B cell (primary cell): ENCODE measurements around the gene RBBP9. TPM values are rescaled to one million over a fixed set of nuclear protein-coding genes. Genes with fewer than 3 reads are reported as not detected.

Experiments used
- ATAC-seq: fragments of 200-7000 bp; cut with Tn5 transposase; one replicate; pipeline ENCODE4 v1.10.0; 2021; ENCODE audit warnings: low read depth, mild to moderate bottlenecking, moderate number of reproducible peaks, moderate library complexity
- CTCF ChIA-PET: fragments of 350-600 bp; sonication (Branson Sonifier 250); formaldehyde crosslinking; loops from one replicate; lab custom pipeline; 2021; ENCODE audit warnings: antibody characterized with exemption, inconsistent platforms; lab: Charles Lee
- POLR2A ChIA-PET: fragments of 350-600 bp; sonication (Branson Sonifier 250); formaldehyde crosslinking; loops from one replicate; lab custom pipeline; 2021; ENCODE audit warnings: antibody characterized with exemption; lab: Charles Lee
- DNase-seq: peaks from one replicate; pipeline ENCODE4 v3.0.0; 2013
- H2AFZ ChIP-seq: 2 replicates; pipeline ENCODE4 v1.6.1; 2012; ENCODE audit warnings: mild to moderate bottlenecking, low read depth, low read length; ENCODE audit not compliant: insufficient read depth, poor library complexity, severe bottlenecking
- H3K27ac ChIP-seq, 2 donors: 1 replicate in 1 of 2; 2 replicates in 1 of 2; pipeline ENCODE4 v1.5.1; 2012 to 2013; ENCODE audit warnings: low read length in 2 of 2, mild to moderate bottlenecking in 2 of 2, moderate library complexity in 1 of 2
- H3K27me3 ChIP-seq, 4 experiments: fragments of 200-600 bp in 1 of 4; sonication (generic) in 1 of 4; replicated peaks in 1 of 4; 1 replicate in 2 of 4; 2 replicates in 2 of 4; pipeline versions ENCODE4 v1.6.1 to v1.7.0; 2013 to 2016; ENCODE audit warnings: low read length in 3 of 4, mild to moderate bottlenecking in 2 of 4, mixed read lengths in 1 of 4, moderate library complexity in 1 of 4; ENCODE audit not compliant: insufficient read depth in 4 of 4, control insufficient read depth in 3 of 4; ENCODE audit errors: control extremely low read depth in 1 of 4
- H3K36me3 ChIP-seq, 2 experiments: replicated peaks in 1 of 2; 1 replicate in 1 of 2; 2 replicates in 1 of 2; pipeline versions ENCODE4 v1.6.1 to v1.7.1; 2013; ENCODE audit warnings: low read length in 1 of 2; ENCODE audit not compliant: insufficient read depth in 2 of 2, control insufficient read depth in 1 of 2; ENCODE audit errors: control extremely low read depth in 1 of 2, extremely low read depth in 1 of 2
- H3K4me1 ChIP-seq, 2 donors: fragments of 200-600 bp in 1 of 2; sonication (generic) in 1 of 2; 1 replicate in 1 of 2; 2 replicates in 1 of 2; pipeline versions ENCODE4 v1.5.1 to v1.6.1; 2013 to 2017; ENCODE audit warnings: low read length in 2 of 2; ENCODE audit not compliant: control insufficient read depth in 2 of 2, insufficient read depth in 2 of 2
- H3K4me2 ChIP-seq: replicated peaks from 2 replicates; pipeline ENCODE3; 2012; ENCODE audit warnings: mild to moderate bottlenecking, low read depth, low read length; ENCODE audit not compliant: poor library complexity, severe bottlenecking
- H3K4me3 ChIP-seq, 5 experiments: fragments of 200-600 bp in 1 of 5; sonication (generic) in 1 of 5; 1 replicate in 3 of 5; 2 replicates in 2 of 5; pipeline versions ENCODE4 v1.5.1 to v1.7.0; 2011 to 2016; ENCODE audit warnings: low read length in 4 of 5, mild to moderate bottlenecking in 4 of 5, low read depth in 2 of 5, control low read depth in 1 of 5, moderate library complexity in 1 of 5; ENCODE audit not compliant: insufficient read depth in 1 of 5; ENCODE audit errors: control extremely low read depth in 1 of 5, extremely low read depth in 1 of 5
- H3K79me2 ChIP-seq: fragments of 200-600 bp; sonication (generic); one replicate; pipeline ENCODE4 v1.6.0; 2016; ENCODE audit warnings: low read length; ENCODE audit not compliant: control insufficient read depth, insufficient read depth
- H3K9ac ChIP-seq: fragments of 200-600 bp; sonication (generic); 2 replicates; pipeline ENCODE4 v1.6.1; 2017; ENCODE audit warnings: mild to moderate bottlenecking, low read length, moderate library complexity
- H3K9me3 ChIP-seq, 3 donors: one replicate each; pipeline versions ENCODE4 v1.6.1 to v1.7.1; 2013; ENCODE audit warnings: low read length in 2 of 3; ENCODE audit not compliant: control insufficient read depth in 2 of 3, insufficient read depth in 1 of 3; ENCODE audit errors: control extremely low read depth in 1 of 3
- H4K20me1 ChIP-seq: 2 replicates; pipeline ENCODE4 v1.6.0; 2012; ENCODE audit warnings: mild to moderate bottlenecking, low read length; ENCODE audit not compliant: insufficient read depth, control insufficient read depth, poor library complexity, severe bottlenecking
- H3K27ac Mint-ChIP-seq: one replicate; pipeline ENCODE4 v1.8.0; 2021; ENCODE audit warnings: mixed read lengths
- H3K27me3 Mint-ChIP-seq: one replicate; pipeline ENCODE4 v1.8.0; 2021; ENCODE audit warnings: mixed read lengths
- H3K4me1 Mint-ChIP-seq: one replicate; pipeline ENCODE4 v1.8.0; 2021; ENCODE audit warnings: mixed read lengths
- H3K4me3 Mint-ChIP-seq: one replicate; pipeline ENCODE4 v1.8.0; 2021; ENCODE audit warnings: mixed read lengths
- H3K9me3 Mint-ChIP-seq: one replicate; pipeline ENCODE4 v1.8.0; 2022; ENCODE audit warnings: mixed read lengths; ENCODE audit not compliant: insufficient read depth
- CTCF ChIP-seq: fragments of 200-600 bp; IDR thresholded peaks from one replicate; pipeline ENCODE4 v1.8.0; 2022; ENCODE audit warnings: antibody characterized with exemption, mild to moderate bottlenecking
- EZH2 ChIP-seq: IDR thresholded peaks from 2 replicates; pipeline ENCODE4 v1.6.1; 2012; ENCODE audit warnings: borderline replicate concordance, low read depth, mild to moderate bottlenecking, moderate library complexity, low read length; ENCODE audit not compliant: insufficient read depth, poor library complexity, severe bottlenecking
- WGBS: methylation state at CpG from one replicate; pipeline ENCODE4 v1.1.5; 2013; ENCODE audit warnings: missing lambda C conversion rate; ENCODE audit not compliant: insufficient coverage; 5-methylcytosine and 5-hydroxymethylcytosine counted together
- intact Hi-C: fragments of 100-400 bp; cut with micrococcal nuclease; formaldehyde crosslinking; loops from one replicate; pipeline ENCODE4 v1.10.0; 2022
- polyA plus RNA-seq: library from polyadenylated mRNA; depleted of rRNA; stranded (reverse); fragments of >200 nt; gene quantifications from 2 replicates; pipeline ENCODE4 v1.2.3, GENCODE V29; 2012
- total RNA-seq, 2 donors: library from RNA; stranded (reverse); fragments of 120-200 nt in 1 of 2; gene quantifications; 1 replicate in 1 of 2; 2 replicates in 1 of 2; pipeline versions ENCODE4 v1.2.3 to v1.2.4, GENCODE V29; 2013 to 2022

RBBP9 gene
- total and polyA plus RNA-seq, 2 donors (not counting 1 experiment from before 2014, with no cell fraction given): 3.7 to 10.2 TPM

- POLR2A ChIA-PET: no interaction called here
- ATAC-seq (no peak), DNase-seq (no peak)
- H3K4me1 Mint-ChIP-seq: no peaks in the 10 kb centered on the region
- no peaks in the 10 kb centered on the region for H4K20me1 ChIP-seq
- no peaks in the 10 kb centered on the region for H3K27me3 ChIP-seq
- H3K36me3 ChIP-seq: peaks cover 6 to 66% of the 10 kb centered on the region in 2 experiments
- no peak overlapping the region for H3K4me2 ChIP-seq
- H3K4me1 ChIP-seq: no peaks in the 10 kb centered on the region
- no peak overlapping the region for H2AFZ ChIP-seq
- no peak for TF ChIP-seq EZH2
- no peak for TF ChIP-seq CTCF
- no peaks in the 10 kb centered on the region for H3K9me3 ChIP-seq
- no peak overlapping the region for H3K27ac Mint-ChIP-seq
- no peaks in the 10 kb centered on the region for H3K9me3 Mint-ChIP-seq
- H3K4me3 ChIP-seq: no peak overlapping the region
- CTCF ChIA-PET: no interaction called here
- no peak overlapping the region for H3K27ac ChIP-seq
- intact Hi-C loops: no loop called here
- no peaks in the 10 kb centered on the region for H3K79me2 ChIP-seq
- 100% methylated on average over 2 of the region's 2 CpGs for WGBS
- no peak overlapping the region for H3K9ac ChIP-seq
- H3K4me3 Mint-ChIP-seq: no peak overlapping the region
- H3K27me3 Mint-ChIP-seq: no peaks in the 10 kb centered on the region
These were observed 40.6 kb upstream of the RBBP9 start for GRCh38 chr20:18537651-18538050.

GRCh38 chr20:18533978-18534644, 37.1 kb upstream of the RBBP9 start:
- Histone ChIP-seq H3K4me3 (no peak overlapping the region), H3K27me3 (no peaks in the 10 kb centered on the region), H2AFZ (no peak overlapping the region), H3K4me1 (no peaks in the 10 kb centered on the region), H3K79me2 (no peaks in the 10 kb centered on the region), H3K36me3 (peaks cover 6 to 73% of the 10 kb centered on the region in 2 experiments), H3K27ac (no peak overlapping the region), H3K9me3 (no peaks in the 10 kb centered on the region), H3K9ac (no peak overlapping the region), H4K20me1 (no peaks in the 10 kb centered on the region), H3K4me2 (no peak overlapping the region)
- Mint-ChIP-seq H3K27ac (no peak overlapping the region), H3K27me3 (no peaks in the 10 kb centered on the region), H3K9me3 (no peaks in the 10 kb centered on the region), H3K4me3 (no peak overlapping the region), H3K4me1 (no peaks in the 10 kb centered on the region)
- no peak for ATAC-seq
- ChIA-PET CTCF (no interaction called here), POLR2A (no interaction called here)
- no peak for TF ChIP-seq EZH2
- no peak for TF ChIP-seq CTCF
- DNase-seq: no peak
- 90% methylated on average over 2 of the region's 6 CpGs for WGBS
- intact Hi-C loops: no loop called here
